ENCODE results near the gene TAAR5. TPM values are rescaled to one million over a fixed set of nuclear protein-coding genes. Genes with fewer than 3 reads are reported as not detected.

The TAAR5 gene
- polyA plus RNA-seq, 1 donor from 2014 or later: not detected

DNA sequence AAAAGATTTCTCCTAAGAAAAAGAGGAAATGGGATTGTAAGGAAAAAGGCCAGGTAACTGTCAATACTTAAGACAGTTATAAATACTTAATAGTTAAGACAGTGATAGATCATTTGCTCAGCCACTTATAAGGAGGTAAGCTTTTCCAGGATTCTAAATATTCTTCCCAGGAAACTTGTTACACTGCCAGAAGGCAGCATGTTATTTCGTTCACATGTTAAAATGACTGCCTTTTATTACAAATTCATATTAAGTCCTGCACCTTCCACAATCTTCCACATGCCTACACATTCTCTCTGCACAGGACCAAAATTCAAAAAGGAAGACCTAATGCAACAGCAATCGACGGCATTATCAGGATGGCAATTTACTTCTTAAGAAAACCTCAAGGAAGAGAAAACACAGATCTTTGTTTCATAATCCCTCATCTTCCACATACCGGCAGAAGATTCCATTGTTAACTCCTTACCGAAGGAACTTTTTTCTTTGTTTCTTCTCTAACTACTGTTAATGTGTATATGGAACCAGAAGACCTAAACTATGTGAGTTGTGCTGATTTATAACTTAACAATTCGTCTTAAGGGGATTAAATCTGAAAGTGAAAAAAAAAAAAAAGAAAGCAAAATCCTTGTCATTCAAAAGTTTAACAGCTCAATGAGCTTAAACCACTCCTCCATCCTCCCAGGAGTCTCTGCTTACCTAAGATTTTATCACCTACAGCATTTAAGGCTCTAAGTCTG lies 33.7 kb upstream of the TAAR5 start:
- H3K9ac ChIP-seq (ENCODE audit: low read length): no peak overlapping the region
- no peaks in the 10 kb centered on the region for H3F3A ChIP-seq (ENCODE audit: insufficient read depth, low read length, poor library complexity, severe bottlenecking)
- no peaks in the 10 kb centered on the region for H3K79me2 ChIP-seq (replicated peaks; ENCODE audit: insufficient read depth, low read length)
- H2AFZ ChIP-seq (ENCODE audit: low read depth, low read length): no peak overlapping the region
- no peaks in the 10 kb centered on the region for H3K36me3 ChIP-seq (ENCODE audit: insufficient read depth, low read length)
- no peaks in the 10 kb centered on the region for H3K27me3 ChIP-seq (ENCODE audit: insufficient read depth, low read depth, low read length)
- no peak overlapping the region for H3K27ac ChIP-seq (ENCODE audit: low read length)
- H3K9me2 ChIP-seq (ENCODE audit: insufficient read depth, low read length): no peaks in the 10 kb centered on the region
- TF ChIP-seq, protein P1, sequence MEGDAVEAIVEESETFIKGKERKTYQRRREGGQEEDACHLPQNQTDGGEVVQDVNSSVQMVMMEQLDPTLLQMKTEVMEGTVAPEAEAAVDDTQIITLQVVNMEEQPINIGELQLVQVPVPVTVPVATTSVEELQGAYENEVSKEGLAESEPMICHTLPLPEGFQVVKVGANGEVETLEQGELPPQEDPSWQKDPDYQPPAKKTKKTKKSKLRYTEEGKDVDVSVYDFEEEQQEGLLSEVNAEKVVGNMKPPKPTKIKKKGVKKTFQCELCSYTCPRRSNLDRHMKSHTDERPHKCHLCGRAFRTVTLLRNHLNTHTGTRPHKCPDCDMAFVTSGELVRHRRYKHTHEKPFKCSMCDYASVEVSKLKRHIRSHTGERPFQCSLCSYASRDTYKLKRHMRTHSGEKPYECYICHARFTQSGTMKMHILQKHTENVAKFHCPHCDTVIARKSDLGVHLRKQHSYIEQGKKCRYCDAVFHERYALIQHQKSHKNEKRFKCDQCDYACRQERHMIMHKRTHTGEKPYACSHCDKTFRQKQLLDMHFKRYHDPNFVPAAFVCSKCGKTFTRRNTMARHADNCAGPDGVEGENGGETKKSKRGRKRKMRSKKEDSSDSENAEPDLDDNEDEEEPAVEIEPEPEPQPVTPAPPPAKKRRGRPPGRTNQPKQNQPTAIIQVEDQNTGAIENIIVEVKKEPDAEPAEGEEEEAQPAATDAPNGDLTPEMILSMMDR (IDR thresholded peaks at IDR 0.05; ENCODE audit: poor library complexity, severe bottlenecking): no peak
- TF ChIP-seq MXI1 (conservative IDR thresholded peaks at IDR 0.05; ENCODE audit: poor library complexity, severe bottlenecking) (no peak), SMC3 (conservative IDR thresholded peaks at IDR 0.05; ENCODE audit: poor library complexity) (no peak), POLR2AphosphoS5 (IDR thresholded peaks at IDR 0.05) (no peak), RAD21 (conservative IDR thresholded peaks at IDR 0.05) (no peak), EZH2 (IDR thresholded peaks at IDR 0.05; ENCODE audit: borderline replicate concordance, insufficient read depth, low read length, poor library complexity, severe bottlenecking) (no peak), EP300 (conservative IDR thresholded peaks at IDR 0.05; ENCODE audit: poor library complexity, severe bottlenecking) (no peak), TAF1 (IDR thresholded peaks at IDR 0.05; ENCODE audit: low read depth) (no peak)
- TF ChIP-seq, protein P2, sequence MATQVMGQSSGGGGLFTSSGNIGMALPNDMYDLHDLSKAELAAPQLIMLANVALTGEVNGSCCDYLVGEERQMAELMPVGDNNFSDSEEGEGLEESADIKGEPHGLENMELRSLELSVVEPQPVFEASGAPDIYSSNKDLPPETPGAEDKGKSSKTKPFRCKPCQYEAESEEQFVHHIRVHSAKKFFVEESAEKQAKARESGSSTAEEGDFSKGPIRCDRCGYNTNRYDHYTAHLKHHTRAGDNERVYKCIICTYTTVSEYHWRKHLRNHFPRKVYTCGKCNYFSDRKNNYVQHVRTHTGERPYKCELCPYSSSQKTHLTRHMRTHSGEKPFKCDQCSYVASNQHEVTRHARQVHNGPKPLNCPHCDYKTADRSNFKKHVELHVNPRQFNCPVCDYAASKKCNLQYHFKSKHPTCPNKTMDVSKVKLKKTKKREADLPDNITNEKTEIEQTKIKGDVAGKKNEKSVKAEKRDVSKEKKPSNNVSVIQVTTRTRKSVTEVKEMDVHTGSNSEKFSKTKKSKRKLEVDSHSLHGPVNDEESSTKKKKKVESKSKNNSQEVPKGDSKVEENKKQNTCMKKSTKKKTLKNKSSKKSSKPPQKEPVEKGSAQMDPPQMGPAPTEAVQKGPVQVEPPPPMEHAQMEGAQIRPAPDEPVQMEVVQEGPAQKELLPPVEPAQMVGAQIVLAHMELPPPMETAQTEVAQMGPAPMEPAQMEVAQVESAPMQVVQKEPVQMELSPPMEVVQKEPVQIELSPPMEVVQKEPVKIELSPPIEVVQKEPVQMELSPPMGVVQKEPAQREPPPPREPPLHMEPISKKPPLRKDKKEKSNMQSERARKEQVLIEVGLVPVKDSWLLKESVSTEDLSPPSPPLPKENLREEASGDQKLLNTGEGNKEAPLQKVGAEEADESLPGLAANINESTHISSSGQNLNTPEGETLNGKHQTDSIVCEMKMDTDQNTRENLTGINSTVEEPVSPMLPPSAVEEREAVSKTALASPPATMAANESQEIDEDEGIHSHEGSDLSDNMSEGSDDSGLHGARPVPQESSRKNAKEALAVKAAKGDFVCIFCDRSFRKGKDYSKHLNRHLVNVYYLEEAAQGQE (IDR thresholded peaks at IDR 0.05; ENCODE audit: borderline replicate concordance): no peak
- no peak overlapping the region for H3K4me2 ChIP-seq (ENCODE audit: low read length)
- no peak overlapping the region for H3K4me3 ChIP-seq (ENCODE audit: low read length)
- no peaks in the 10 kb centered on the region for H3K9me3 ChIP-seq (ENCODE audit: low read length)
- H4K20me1 ChIP-seq (ENCODE audit: insufficient read depth): no peaks in the 10 kb centered on the region

DNA sequence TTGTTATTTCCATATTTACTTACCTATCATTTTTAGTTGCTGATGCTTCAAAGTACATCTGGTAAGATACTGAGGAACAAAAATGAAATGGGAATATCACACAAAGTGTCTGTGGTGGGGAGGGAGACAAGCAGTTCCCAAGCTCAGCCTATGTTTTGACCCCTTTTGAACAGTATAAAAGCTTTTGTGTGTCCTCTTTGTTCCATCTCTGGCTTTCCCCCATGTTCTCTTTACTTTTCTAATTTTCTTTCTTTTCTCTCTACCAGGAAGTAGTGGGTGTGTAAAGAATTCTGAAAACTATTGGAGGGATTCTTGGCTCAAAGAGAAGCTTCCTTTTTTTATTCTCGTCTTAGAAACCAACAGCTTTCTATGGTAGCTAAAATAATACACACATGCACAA lies 27.1 kb upstream of the TAAR5 start:
- Histone ChIP-seq H3K36me3 (ENCODE audit: insufficient read depth, low read length) (no peaks in the 10 kb centered on the region), H3K4me2 (ENCODE audit: low read length) (no peak overlapping the region), H3K9me3 (ENCODE audit: low read length) (no peaks in the 10 kb centered on the region), H3K9ac (ENCODE audit: low read length) (no peak overlapping the region), H3K9me2 (ENCODE audit: insufficient read depth, low read length) (no peaks in the 10 kb centered on the region), H4K20me1 (ENCODE audit: insufficient read depth) (no peaks in the 10 kb centered on the region), H2AFZ (ENCODE audit: low read depth, low read length) (no peak overlapping the region), H3F3A (ENCODE audit: insufficient read depth, low read length, poor library complexity, severe bottlenecking) (no peaks in the 10 kb centered on the region), H3K79me2 (replicated peaks; ENCODE audit: insufficient read depth, low read length) (no peaks in the 10 kb centered on the region), H3K4me3 (ENCODE audit: low read length) (no peak overlapping the region), H3K27me3 (ENCODE audit: insufficient read depth, low read depth, low read length) (no peaks in the 10 kb centered on the region), H3K27ac (ENCODE audit: low read length) (no peak overlapping the region)
- TF ChIP-seq TAF1 (IDR thresholded peaks at IDR 0.05; ENCODE audit: low read depth) (no peak), SMC3 (conservative IDR thresholded peaks at IDR 0.05; ENCODE audit: poor library complexity) (no peak), EZH2 (IDR thresholded peaks at IDR 0.05; ENCODE audit: borderline replicate concordance, insufficient read depth, low read length, poor library complexity, severe bottlenecking) (no peak), EP300 (conservative IDR thresholded peaks at IDR 0.05; ENCODE audit: poor library complexity, severe bottlenecking) (no peak), POLR2AphosphoS5 (IDR thresholded peaks at IDR 0.05) (no peak)
- TF ChIP-seq, protein P1 (IDR thresholded peaks at IDR 0.05; ENCODE audit: poor library complexity, severe bottlenecking): no peak
- TF ChIP-seq, protein P2 (IDR thresholded peaks at IDR 0.05; ENCODE audit: borderline replicate concordance): no peak
